Activated CD4-positive, CD25-positive, alpha-beta regulatory T cell (primary cell): ENCODE measurements around the gene SNX15.
"Not testable (repeated sequence)": the region's sequence is repeated elsewhere in the genome, so short reads cannot be mapped to it uniquely, and the experiment has no call there.

ENCODE experiments used
- DNase-seq, 4 experiments: peaks; one replicate each; lab custom pipeline; 2025; lab: John Stamatoyannopoulos, UW

SNX15 gene

GRCh38 chr11:65016705-65017104 lies 10.5 kb upstream of the SNX15 start:
- DNase-seq = no peak

GRCh38 chr11:65017937-65018336 lies 9.3 kb upstream of the SNX15 start:
- no peak for DNase-seq

GRCh38 chr11:65019824-65020223 lies 7.4 kb upstream of the SNX15 start:
- no peak for DNase-seq

GRCh38 chr11:65021003-65021402 lies 6.2 kb upstream of the SNX15 start:
- no peak for DNase-seq

- DNase-seq = no peak
These were observed 5.7 kb upstream of the SNX15 start for GRCh38 chr11:65021509-65021908.

- not testable (repeated sequence) for DNase-seq
These were observed 3.7 kb upstream of the SNX15 start for GRCh38 chr11:65023502-65023901.

GRCh38 chr11:65026810-65027209 lies 429 bp upstream of the SNX15 start:
- no peak for DNase-seq

GRCh38 chr11:65032216-65032615 lies 5.0 kb downstream of the SNX15 start:
- no peak for DNase-seq

GRCh38 chr11:65034423-65034822 lies 7.2 kb downstream of the SNX15 start:
- DNase-seq = no peak

- no peak for DNase-seq
These were observed 8.3 kb downstream of the SNX15 start for GRCh38 chr11:65035579-65035978.

GRCh38 chr11:65036931-65037330 lies 9.7 kb downstream of the SNX15 start:
- no peak for DNase-seq

GRCh38 chr11:65040520-65040846 lies 13.2 kb downstream of the SNX15 start:
- DNase-seq = no peak

GRCh38 chr11:65040847-65041622 lies 13.8 kb downstream of the SNX15 start, which contains the start of gene SAC3D1:
TSS of gene SAC3D1 (plus strand) at chr11:65041210. CDS start at chr11:65041293, 83 bp downstream.
- DNase-seq = peak; percentile 69 to 77 (median 72)

- DNase-seq = no peak
These were observed 15.7 kb downstream of the SNX15 start for GRCh38 chr11:65042891-65043290.

GRCh38 chr11:65043881-65044501 lies 16.8 kb downstream of the SNX15 start:
- no peak for DNase-seq

GRCh38 chr11:65045061-65045460 lies 17.8 kb downstream of the SNX15 start:
- no peak for DNase-seq

- DNase-seq = no peak
These were observed 18.5 kb downstream of the SNX15 start for GRCh38 chr11:65045728-65046127.

GRCh38 chr11:65047581-65048422 lies 20.6 kb downstream of the SNX15 start:
- peak in 1 of 4 experiments; percentile 18 for DNase-seq

GRCh38 chr11:65051398-65051858 lies 24.2 kb downstream of the SNX15 start:
- DNase-seq = no peak

GRCh38 chr11:65053827-65054508 lies 26.7 kb downstream of the SNX15 start:
- peak in 1 of 4 experiments; percentile 17 for DNase-seq

GRCh38 chr11:65055538-65055937 lies 28.3 kb downstream of the SNX15 start:
- no peak for DNase-seq

GRCh38 chr11:65056999-65057398 lies 29.8 kb downstream of the SNX15 start:
- DNase-seq = no peak
